Raji (cell line): ENCODE data around the gene CCDC3.

Experiments
- POLR2A ChIP-seq: IDR thresholded peaks from 2 replicates; pipeline ENCODE4 v1.6.1; 2011; ENCODE audit warnings: low read depth, low read length, control low read depth; ENCODE audit not compliant: insufficient read depth

The CCDC3 gene

DNA sequence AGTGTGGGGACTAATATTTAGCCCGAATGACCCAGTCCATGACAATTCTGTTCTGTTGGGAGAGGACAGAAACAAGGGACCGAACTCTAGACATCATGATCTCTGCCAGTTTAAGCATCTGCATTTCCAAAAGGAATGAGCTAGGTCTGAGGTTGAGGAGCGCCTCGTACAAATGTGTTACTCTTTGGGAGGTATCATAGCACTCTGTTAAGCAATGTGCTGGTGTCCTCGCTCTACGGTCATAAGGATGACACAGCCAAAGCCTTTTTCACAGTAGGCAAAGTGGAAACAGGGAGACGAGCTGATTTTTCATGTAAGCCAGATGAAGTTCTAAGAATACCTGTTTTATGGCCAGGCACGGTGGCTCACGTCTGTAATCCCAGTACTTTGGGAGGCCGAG is 15.4 kb upstream of the CCDC3 start:
- TF ChIP-seq POLR2A, result no peak

DNA sequence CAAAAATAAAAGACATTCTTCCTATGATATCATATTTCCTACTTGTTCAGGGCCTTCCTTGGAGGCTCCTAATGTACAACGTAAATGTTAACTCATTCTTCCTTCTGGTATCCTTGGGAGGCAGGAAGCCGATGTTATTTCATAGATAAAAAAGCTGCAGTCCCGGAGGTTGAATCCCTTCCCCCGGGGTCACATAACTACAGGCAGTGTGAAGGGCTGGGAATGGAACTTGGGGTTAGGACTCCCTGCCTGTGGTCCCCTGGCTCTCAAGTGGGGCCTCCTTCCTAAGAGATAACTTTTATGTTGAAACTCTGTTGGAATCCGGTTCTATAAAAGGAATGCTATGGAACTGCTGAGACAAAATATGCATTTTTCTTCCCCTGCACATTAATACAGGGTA is 14.9 kb upstream of the CCDC3 start:
- no peak for TF ChIP-seq POLR2A

DNA sequence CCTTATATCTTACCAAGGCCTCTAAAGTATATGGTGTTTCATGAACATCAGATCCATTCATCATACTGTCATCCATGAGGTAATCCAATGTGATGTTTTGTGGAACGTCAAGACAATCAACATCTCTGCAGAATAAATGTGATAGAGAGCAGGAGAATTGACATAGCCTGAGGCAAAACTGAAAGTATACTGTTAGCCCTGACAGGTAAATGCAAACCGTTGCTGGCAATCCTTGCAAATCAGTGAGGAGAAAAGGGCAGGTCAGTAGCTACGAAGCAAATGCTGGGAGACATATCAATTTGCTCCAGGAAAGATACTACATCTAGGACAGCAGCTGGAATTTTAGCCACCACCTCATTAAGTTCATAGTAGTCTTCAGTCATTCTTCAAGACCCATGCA is 4.5 kb upstream of the CCDC3 start:
- TF ChIP-seq POLR2A, result no peak

DNA sequence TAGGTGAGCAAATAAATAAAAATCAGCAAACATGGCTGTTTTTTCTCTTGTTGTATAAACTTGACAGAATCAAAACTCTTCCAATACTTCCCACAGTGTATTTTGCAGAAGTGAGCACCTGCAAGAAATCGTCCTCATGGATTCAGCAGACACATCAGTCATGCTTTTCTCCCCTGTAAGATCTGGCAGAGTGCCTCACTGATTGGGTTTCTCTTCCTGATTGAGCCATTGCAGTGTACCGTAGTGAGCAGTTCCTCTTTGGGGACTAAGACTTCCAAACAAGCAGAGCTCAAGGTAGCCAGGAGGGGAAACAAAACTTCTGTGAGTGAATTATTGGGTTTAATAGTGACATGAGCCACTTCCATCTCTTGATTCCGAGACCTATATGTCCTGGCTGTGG is 2.2 kb upstream of the CCDC3 start:
- no peak for TF ChIP-seq POLR2A

DNA sequence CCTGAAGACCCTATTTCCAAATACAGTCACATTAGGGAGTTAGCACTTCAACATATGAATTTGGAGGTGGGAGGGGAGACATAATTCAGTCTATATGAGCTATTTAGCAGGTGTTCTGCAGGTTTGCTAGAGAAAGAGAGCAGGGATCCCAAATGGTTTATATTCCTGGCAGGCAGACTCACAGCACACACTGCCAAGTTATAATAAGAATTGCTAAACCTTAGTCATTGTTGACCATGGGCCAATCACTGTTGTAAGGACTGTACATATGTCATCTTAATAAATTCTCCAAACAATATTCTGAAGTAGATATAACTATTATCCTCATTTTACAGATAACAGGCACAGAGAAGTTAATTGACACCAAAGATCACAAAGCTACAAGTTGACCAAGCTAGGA is 1.5 kb upstream of the CCDC3 start:
- TF ChIP-seq POLR2A, result no peak

DNA sequence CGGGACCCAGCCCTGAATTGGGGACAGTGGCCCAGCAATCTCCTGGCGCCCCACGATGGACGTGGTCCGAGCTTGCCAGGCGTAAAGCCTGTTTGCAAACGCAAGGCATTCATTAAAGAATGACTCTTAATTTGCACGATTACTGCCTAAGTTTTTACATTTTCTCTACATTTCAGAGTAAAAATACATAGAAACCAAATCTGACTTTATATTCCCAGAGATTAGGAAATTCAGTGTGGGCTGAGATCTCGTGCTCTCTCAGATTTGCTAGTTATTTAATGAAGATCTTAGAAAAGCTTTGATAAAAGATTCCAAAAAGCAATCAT is 337 bp upstream of the CCDC3 start:
- TF ChIP-seq POLR2A, result no peak

DNA sequence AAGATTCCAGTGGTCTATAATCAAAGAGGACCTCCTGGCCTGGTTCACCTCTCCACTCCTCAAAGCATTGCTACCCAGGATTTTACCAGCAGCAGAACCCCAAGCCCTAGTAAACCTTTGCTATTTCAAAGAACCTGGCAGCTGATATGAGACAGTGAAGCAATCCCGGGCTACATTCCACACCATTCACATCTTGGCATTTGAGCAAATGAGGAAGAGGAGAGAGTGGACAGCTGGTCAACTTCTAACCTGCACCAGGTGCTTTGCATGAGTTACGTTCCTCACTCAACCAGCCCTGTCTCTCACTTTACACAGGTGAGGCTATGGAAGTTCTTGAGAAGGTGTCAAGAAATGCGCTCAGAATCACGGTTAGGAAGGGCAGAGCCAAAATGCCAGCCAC is 1.1 kb downstream of the CCDC3 start:
- TF ChIP-seq POLR2A, result no peak

DNA sequence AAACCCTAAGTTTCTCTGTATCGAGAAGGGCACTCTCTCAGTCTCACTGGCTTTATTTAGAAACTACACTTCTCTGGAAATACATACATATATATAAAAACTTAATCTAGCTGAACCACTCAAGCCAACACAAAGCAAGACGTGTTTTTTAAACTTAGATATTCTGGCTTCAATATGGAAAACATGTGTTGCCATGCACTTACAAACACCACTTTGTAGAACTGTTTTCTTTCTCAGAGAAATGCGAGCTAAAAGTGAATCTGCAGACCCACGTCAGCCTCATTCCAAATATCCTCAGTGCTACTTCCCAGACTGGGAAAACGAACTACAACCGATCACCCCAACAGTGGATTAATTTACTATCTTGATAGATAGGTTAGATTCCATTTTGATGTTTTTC is 1.7 kb downstream of the CCDC3 start:
- TF ChIP-seq POLR2A, result no peak

DNA sequence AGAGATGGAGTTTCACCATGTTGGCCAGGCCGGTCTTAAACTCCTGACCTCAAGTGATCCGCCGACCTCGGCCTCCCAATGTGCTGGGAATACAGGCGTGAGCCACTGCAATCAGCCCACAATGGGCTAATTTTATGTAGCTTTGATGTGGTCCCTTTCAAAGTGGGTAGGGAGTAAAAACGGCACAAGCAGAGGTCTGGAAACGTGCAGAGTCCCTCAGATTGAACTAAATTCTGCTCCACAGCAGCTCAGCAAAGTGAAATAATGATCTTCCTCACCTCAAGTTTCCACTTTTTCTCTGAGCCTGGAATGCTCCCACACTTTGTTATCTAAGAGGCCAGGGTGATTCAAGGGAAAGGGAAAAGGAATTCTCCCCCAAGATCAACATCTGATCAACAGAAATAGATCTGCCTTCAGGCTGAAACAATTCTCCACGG is 6.1 kb downstream of the CCDC3 start:
- TF ChIP-seq POLR2A, result no peak

DNA sequence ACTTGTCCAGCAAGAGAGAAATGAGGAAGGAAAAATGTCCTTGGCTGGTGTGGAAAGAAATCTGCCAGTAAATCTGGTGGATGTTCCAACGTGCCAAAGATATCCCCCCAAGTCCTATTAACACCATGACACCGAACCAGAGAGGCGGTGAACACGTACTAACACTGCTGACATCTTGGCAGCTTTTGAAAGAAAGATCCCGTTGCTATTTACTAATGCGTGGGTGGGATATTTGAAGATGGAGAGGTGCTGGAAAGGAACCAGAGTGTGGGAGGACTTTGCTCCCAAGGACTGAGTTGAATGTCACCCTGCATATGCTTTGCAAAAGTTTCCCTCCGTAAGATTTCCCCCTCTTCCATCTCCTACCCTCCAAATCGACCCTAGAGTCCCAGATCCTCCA is 7.9 kb downstream of the CCDC3 start:
- no peak for TF ChIP-seq POLR2A

DNA sequence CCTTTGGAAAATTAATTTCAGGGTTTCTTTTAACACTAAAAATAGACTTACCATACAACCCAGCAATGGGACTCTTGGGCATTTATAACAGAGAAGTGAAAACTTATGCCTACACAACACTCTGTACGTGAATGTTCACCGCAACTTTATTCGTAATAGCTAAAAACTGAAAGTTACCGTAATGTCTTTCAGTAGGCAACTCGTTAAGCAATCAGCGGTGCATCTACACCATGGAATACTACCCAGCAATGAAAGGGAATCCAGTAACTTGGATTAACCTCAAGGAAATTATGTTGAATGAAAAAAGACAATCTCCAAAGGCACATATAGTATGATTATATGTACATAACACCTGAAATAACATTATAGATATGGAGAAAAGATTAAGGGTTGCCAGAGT is 16.2 kb downstream of the CCDC3 start:
- no peak for TF ChIP-seq POLR2A

DNA sequence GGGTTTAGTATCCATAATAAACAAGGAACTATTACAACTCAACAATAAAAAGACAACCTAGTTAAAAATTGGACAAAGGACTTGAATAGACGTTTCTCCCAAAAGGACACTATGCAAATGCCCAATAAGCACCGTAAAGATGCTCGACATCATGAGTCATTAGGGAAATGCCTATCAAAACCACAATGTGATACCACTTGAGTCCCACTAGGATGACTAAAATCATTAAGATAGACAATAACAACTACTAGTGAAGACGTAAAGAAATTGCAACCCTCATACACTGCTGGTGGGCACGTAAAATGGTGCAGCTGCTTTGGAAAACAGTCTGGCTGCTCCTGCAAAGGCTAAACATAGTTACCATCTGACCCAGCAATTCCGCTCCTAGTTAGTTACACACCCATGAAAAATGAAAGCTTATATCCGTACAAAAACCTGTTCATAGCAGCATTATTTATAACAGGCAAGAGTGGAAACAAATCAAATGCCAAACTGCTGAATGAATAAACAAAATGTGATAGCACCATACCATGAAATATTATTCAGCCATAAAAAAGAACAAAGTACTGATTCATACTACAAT is 17.3 kb downstream of the CCDC3 start:
- no peak for TF ChIP-seq POLR2A

DNA sequence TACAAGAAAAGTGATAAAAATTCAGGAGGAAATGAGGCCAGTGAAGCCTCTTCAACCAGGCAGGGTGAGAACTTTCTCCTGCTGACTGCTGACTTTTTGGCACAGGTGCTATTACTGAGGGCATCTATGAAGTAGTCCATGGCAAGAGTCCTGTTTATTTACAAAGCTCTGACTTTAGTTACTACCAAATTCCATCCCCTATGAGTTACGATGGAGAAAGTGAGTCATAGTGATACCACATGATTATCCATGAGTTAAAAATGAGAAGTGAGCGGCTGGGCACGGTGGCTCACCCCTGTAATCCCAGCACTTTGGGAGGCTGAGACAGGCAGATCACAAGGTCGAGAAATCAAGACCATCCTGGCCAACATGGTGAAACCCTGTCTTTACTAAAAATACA is 19.9 kb downstream of the CCDC3 start:
- no peak for TF ChIP-seq POLR2A

DNA sequence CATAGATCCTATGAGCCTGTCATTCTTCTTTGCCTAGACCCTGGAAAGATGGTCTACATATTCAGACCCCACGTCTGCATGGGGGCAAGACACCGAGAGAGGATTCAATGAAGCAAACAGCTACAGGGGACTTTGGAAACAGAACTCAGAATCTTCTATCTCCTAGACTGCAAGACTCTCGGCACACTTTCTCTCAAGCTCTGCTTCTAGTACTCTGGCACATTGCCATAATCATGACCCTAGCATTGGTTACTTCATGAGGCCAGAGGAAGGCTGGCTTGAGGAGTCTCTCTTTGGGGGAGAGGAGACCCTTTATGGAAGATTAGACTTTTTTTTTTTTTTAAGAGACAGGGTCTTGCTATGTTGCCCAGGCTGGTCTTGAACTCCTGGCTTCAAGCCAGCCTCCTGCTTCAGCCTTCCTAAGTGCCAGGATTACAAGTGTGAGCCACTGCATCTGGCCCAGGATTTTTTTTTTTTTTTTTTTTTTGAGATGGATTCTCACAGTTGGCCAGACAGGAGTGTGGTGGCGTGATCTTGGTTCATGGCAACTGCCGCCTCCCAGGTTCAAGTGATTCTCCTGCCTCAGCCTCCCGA is 20.7 kb downstream of the CCDC3 start:
- no peak for TF ChIP-seq POLR2A

DNA sequence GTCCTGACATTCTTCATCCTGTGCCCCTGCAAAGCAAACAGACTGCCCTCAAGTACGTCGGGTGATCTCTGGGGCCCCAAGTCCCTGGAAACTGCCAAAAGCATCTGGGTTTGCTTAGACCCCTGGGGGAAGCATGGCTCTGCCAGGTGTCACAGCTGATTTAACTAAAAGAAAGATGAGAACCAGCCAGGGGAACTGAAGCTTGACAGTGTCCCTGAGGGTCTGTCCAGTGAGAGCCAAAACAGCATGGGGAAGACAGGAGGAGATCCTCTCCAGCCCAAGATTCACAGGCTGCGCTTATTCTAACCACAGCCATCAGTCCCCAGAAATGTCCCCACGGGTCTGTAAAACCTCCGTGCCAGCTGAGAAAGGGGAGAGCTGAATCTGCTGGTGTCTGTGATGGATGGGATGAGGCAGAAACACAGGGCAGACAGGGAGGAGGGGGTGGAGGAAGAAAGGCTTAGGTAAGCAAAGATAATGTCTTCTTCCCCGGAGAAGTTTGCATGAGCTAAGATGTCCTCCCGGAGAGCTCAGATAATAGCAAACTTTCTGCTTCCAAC is 21.3 kb downstream of the CCDC3 start:
- no peak for TF ChIP-seq POLR2A

DNA sequence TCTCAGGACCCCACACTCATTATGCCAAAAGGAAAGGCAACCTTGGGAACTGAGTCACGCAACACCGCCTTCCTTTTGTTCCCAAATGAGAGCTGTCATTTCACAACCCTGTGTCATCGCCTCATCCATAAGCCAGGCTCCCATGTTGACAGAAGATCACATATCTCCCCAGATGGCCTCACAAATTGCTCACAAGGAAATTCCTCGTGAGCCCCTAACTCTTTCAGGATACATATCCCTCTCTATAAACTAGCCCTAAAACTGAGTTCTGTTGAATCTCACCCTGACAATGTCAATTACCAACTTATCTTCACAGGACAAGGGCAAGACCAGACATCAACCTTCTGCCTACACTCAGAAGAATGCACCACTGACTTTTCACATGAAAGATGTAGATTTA is 22.6 kb downstream of the CCDC3 start:
- TF ChIP-seq POLR2A, result no peak

DNA sequence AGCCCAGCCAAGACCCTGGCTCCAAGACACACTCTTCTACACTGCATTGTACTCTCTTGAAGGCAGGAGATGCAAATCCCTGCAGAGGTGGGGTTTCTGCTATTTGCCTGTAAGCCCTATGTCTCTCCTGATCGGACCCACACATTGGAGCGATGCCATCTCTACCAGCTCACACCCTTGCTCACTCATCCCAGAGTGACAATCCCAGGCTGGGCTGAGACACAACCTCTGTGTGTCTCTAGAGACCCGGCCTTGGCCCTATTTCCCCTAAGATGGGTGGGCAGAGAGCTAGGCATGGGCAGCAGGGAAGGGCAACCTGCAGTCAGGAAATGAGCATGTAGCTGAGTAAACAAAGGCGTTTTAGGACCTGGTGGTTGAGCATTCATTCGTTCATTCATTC is 25.6 kb downstream of the CCDC3 start:
- TF ChIP-seq POLR2A, result no peak
